MM.1S (cell line): ENCODE measurements around the gene BLOC1S2.
A peak's percentile ranks its signal among the peaks of the same experiment; 100 is the strongest.

Experiments
- DNase-seq: peaks from one replicate; pipeline ENCODE4 v3.0.0-alpha.2; 2015
- H2AFZ ChIP-seq: fragments of 300-600 bp; sonication (generic); 2 replicates; pipeline ENCODE4 v1.6.0; 2016; ENCODE audit warnings: antibody characterized with exemption, low read length
- H3F3A ChIP-seq: fragments of 300-600 bp; sonication (generic); 2 replicates; pipeline ENCODE4 v1.6.1; 2016; ENCODE audit warnings: mild to moderate bottlenecking, antibody characterized with exemption, low read length, moderate library complexity, mixed read lengths; ENCODE audit not compliant: insufficient read depth
- H3K27ac ChIP-seq: fragments of 300-600 bp; sonication (generic); 2 replicates; pipeline ENCODE4 v1.5.1; 2016; ENCODE audit warnings: mild to moderate bottlenecking, low read length
- H3K27me3 ChIP-seq: fragments of 300-600 bp; sonication (generic); replicated peaks from 2 replicates; pipeline ENCODE4 v1.6.0; 2016; ENCODE audit warnings: low read length; ENCODE audit not compliant: insufficient read depth
- H3K36me3 ChIP-seq: fragments of 300-600 bp; sonication (generic); replicated peaks from 2 replicates; pipeline ENCODE4 v1.6.1; 2016; ENCODE audit warnings: mild to moderate bottlenecking, low read length, mixed read lengths; ENCODE audit not compliant: insufficient read depth
- H3K4me1 ChIP-seq: fragments of 300-600 bp; sonication (generic); 2 replicates; pipeline ENCODE4 v1.6.1; 2016; ENCODE audit warnings: low read length, mixed read lengths
- H3K4me2 ChIP-seq: fragments of 300-600 bp; sonication (generic); 2 replicates; pipeline ENCODE4 v1.6.0; 2016; ENCODE audit warnings: low read depth, low read length
- H3K4me3 ChIP-seq: fragments of 300-600 bp; sonication (generic); 2 replicates; pipeline ENCODE4 v1.5.1; 2016; ENCODE audit warnings: low read length, mixed read lengths
- H3K79me2 ChIP-seq: fragments of 300-600 bp; sonication (generic); 2 replicates; pipeline ENCODE4 v1.6.1; 2016; ENCODE audit warnings: mixed run types, low read length, mixed read lengths
- H3K9ac ChIP-seq: fragments of 300-600 bp; sonication (generic); 2 replicates; pipeline ENCODE4 v1.6.1; 2016; ENCODE audit warnings: low read length, mixed read lengths
- H3K9me2 ChIP-seq: fragments of 300-600 bp; sonication (generic); replicated peaks from 2 replicates; pipeline ENCODE4 v1.6.1; 2016; ENCODE audit warnings: mild to moderate bottlenecking, low read length, mixed read lengths; ENCODE audit not compliant: insufficient read depth
- H3K9me3 ChIP-seq: fragments of 300-600 bp; sonication (generic); replicated peaks from 2 replicates; pipeline ENCODE4 v1.6.1; 2016; ENCODE audit warnings: mild to moderate bottlenecking, low read length, mixed read lengths; ENCODE audit not compliant: insufficient read depth
- H4K20me1 ChIP-seq: fragments of 300-600 bp; sonication (generic); 2 replicates; pipeline ENCODE4 v1.6.1; 2016; ENCODE audit warnings: mild to moderate bottlenecking, low read length, moderate library complexity, mixed read lengths; ENCODE audit not compliant: insufficient read depth
- EZH2 ChIP-seq: fragments of 300-600 bp; sonication (generic); optimal IDR thresholded peaks from 2 replicates; pipeline ENCODE3; 2017; ENCODE audit warnings: low read depth, mild to moderate bottlenecking, antibody characterized with exemption, low read length, mixed read lengths
- EZH2phosphoT487 ChIP-seq: fragments of 300-600 bp; sonication (generic); IDR thresholded peaks from 2 replicates; pipeline ENCODE4 v1.6.1; 2018; ENCODE audit warnings: antibody characterized with exemption, low read length
- TF ChIP-seq, protein P1 (sequence below): fragments of 300-600 bp; sonication (generic); IDR thresholded peaks from 2 replicates; pipeline ENCODE4 v1.5.1; 2016; ENCODE audit warnings: antibody characterized with exemption, low read length, mixed read lengths

BLOC1S2 gene

DNA sequence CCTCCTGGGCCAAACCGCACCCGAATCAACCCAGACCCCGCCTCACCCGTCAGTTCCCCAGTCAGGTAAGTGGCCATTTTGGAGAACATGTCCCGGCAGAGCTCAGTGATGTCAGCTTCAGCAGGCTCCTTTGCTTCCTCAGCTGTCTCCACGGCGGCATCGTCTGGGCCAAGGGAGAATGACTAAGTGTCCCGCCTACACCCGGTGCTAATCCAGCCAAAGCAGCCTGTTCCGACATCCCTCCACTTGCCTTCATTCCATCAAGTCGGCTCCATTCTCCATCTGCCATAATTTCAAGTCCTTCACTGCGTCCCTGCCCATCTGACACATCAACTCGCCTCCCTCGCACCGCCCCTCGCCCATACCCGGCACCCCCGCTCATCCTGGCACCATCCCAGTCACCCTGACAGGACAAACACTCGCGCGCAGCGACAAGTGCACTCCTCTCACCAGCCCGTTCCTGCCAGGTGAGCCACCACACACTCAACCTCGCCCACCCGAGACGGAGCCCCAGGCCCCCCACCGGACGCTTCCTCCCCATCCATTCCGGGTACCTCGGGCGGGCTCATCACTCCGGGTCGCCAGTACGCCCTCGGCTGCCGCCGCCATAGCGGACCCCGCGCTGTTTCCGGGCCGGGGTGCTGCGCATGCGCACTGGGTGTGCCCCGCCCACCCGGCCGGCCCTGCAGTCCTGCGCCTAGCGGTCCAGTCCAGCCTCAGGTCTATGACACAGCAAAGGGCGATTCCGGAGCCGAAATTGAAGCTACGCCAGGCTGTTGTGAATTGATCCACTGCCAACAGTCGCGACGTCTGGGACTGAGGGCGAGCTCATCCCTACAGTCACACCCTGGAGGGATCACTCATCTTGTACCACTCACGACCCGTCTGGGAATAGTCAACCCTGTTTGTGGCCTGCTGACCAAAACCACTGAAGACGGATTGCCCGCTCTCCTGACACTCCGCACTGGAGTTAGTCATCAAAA is at the start of gene BLOC1S2:
TSS of gene BLOC1S2 (minus strand) at position 630 of the 983 bp plus-strand sequence. CDS start at position 609, 21 bp downstream.
- Histone ChIP-seq H3K27ac (peak within 1 kb of the TSS; percentile 64; the same call in 1 of the 2 replicates), H3K9ac (peak within 1 kb of the TSS; percentile 77), H3K4me2 (peak within 1 kb of the TSS; percentile 97), H3F3A (peaks cover 6% of the 10 kb centered on the region), H2AFZ (peak within 1 kb of the TSS; percentile 97), H4K20me1 (no peaks in the 10 kb centered on the region), H3K4me3 (peak within 1 kb of the TSS; percentile 98), H3K79me2 (peaks cover 47% of the 10 kb centered on the region), H3K9me2 (no peaks in the 10 kb centered on the region), H3K4me1 (peaks cover 11% of the 10 kb centered on the region; the same call in 1 of the 2 replicates), H3K9me3 (no peaks in the 10 kb centered on the region), H3K27me3 (no peaks in the 10 kb centered on the region), H3K36me3 (0 out of 2 replicates have a peak, but pooled peaks cover 5% of the 10 kb centered on the region)
- TF ChIP-seq EZH2 (no peak), EZH2phosphoT487 (no peak)
- DNase-seq = peak; percentile 85

DNA sequence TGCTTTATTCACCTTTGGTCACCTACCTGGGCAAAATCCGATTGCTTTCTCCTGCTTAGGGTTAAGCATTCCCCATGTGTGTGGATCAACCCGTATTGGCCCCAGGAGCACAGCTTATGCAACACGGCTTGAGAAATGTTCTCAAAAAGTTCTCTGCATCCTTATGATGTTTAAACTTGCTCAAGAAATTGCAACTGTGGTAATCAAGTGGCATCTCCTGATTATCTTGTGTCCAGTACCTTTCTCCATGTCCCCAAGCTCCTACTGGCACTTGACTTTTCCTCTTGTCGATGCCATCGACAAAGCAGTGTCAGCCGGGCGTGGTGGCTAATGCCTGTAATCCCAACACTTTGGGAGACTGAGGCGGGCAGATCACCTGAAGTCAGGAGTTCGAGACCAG is 48.3 kb upstream of the BLOC1S2 start:
- no peak overlapping the region for H3K4me3 ChIP-seq
- no peaks in the 10 kb centered on the region for H3K27me3 ChIP-seq
- no peaks in the 10 kb centered on the region for H4K20me1 ChIP-seq
- H3K4me2 ChIP-seq = no peak overlapping the region
- no peak overlapping the region for H2AFZ ChIP-seq
- H3K9ac ChIP-seq = no peak overlapping the region
- H3F3A ChIP-seq = peaks cover 12% of the 10 kb centered on the region; the same call in 1 of the 2 replicates
- H3K4me1 ChIP-seq = peaks cover 13% of the 10 kb centered on the region
- no peaks in the 10 kb centered on the region for H3K79me2 ChIP-seq
- TF ChIP-seq EZH2phosphoT487 = no peak
- TF ChIP-seq EZH2 = no peak
- TF ChIP-seq, protein P1, sequence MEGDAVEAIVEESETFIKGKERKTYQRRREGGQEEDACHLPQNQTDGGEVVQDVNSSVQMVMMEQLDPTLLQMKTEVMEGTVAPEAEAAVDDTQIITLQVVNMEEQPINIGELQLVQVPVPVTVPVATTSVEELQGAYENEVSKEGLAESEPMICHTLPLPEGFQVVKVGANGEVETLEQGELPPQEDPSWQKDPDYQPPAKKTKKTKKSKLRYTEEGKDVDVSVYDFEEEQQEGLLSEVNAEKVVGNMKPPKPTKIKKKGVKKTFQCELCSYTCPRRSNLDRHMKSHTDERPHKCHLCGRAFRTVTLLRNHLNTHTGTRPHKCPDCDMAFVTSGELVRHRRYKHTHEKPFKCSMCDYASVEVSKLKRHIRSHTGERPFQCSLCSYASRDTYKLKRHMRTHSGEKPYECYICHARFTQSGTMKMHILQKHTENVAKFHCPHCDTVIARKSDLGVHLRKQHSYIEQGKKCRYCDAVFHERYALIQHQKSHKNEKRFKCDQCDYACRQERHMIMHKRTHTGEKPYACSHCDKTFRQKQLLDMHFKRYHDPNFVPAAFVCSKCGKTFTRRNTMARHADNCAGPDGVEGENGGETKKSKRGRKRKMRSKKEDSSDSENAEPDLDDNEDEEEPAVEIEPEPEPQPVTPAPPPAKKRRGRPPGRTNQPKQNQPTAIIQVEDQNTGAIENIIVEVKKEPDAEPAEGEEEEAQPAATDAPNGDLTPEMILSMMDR = no peak
- H3K9me3 ChIP-seq = no peaks in the 10 kb centered on the region
- no peaks in the 10 kb centered on the region for H3K36me3 ChIP-seq
- H3K9me2 ChIP-seq = no peaks in the 10 kb centered on the region
- no peak overlapping the region for H3K27ac ChIP-seq
- no peak for DNase-seq

DNA sequence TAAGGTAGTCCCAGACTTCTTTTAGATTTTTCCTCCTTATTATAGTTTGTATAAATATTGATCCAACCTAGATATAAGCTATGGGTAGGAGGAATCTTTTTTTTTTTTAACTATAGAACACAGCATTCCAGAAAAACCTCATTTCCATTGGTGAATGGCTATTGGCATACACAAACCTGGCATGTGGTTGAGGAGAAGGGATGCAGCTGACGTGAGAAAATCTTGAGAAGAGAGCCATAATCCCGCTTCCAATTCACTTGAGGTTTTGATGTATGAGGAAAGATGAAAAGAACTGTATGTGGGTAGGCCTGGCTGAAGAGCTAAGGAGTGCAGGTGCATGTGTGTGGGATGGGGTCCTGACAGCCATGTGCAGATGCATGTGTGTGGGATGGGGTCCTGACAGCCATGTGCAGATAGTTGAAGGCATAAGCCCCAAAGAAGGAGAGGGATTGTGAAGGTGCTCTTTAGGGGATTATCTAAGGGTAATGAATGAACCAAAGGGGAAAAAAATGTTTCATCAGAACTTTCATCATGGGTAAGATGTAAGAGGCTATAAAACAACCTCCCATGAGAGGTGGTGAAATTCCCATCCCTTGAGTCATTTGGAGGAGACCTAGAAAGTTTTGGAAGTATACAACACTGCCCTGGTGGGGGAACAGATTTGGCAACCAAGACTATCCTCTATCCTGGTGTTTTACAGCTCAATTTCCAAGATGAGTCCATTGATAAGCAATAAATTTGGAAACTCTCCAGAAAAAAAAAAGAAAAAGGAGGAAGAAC is 47.4 kb upstream of the BLOC1S2 start:
- H3K27me3 ChIP-seq = no peaks in the 10 kb centered on the region
- no peak for DNase-seq
- H3K9me2 ChIP-seq = no peaks in the 10 kb centered on the region
- no peaks in the 10 kb centered on the region for H3K36me3 ChIP-seq
- H3K27ac ChIP-seq = no peak overlapping the region
- H3K4me2 ChIP-seq = no peak overlapping the region
- H2AFZ ChIP-seq = no peak overlapping the region
- H3K9ac ChIP-seq = no peak overlapping the region
- H3K4me3 ChIP-seq = no peak overlapping the region
- TF ChIP-seq, protein P1 = no peak
- no peak for TF ChIP-seq EZH2phosphoT487
- no peak for TF ChIP-seq EZH2
- H3F3A ChIP-seq = peaks cover 3% of the 10 kb centered on the region; the same call in 1 of the 2 replicates
- H3K4me1 ChIP-seq = peaks cover 4% of the 10 kb centered on the region
- H3K79me2 ChIP-seq = no peaks in the 10 kb centered on the region
- H4K20me1 ChIP-seq = no peaks in the 10 kb centered on the region
- no peaks in the 10 kb centered on the region for H3K9me3 ChIP-seq
